ENCODE results near the gene FLVCR2.
A peak's percentile ranks its signal among the peaks of the same experiment; 100 is the strongest.

The FLVCR2 gene

GRCh38 chr14:75609116-75609515 is 30.7 kb downstream of the FLVCR2 start:
- H3K4me3 ChIP-seq (ENCODE audit: low read depth, low read length): no peak overlapping the region
- H3K27ac ChIP-seq: no peak overlapping the region
- no peak for DNase-seq
- TF ChIP-seq, protein P1, sequence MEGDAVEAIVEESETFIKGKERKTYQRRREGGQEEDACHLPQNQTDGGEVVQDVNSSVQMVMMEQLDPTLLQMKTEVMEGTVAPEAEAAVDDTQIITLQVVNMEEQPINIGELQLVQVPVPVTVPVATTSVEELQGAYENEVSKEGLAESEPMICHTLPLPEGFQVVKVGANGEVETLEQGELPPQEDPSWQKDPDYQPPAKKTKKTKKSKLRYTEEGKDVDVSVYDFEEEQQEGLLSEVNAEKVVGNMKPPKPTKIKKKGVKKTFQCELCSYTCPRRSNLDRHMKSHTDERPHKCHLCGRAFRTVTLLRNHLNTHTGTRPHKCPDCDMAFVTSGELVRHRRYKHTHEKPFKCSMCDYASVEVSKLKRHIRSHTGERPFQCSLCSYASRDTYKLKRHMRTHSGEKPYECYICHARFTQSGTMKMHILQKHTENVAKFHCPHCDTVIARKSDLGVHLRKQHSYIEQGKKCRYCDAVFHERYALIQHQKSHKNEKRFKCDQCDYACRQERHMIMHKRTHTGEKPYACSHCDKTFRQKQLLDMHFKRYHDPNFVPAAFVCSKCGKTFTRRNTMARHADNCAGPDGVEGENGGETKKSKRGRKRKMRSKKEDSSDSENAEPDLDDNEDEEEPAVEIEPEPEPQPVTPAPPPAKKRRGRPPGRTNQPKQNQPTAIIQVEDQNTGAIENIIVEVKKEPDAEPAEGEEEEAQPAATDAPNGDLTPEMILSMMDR (IDR thresholded peaks at IDR 0.05; ENCODE audit: low read depth, low read length, missing control alignments): no peak
- in situ Hi-C loops (cut with HindIII; ENCODE audit: low pct_ligation_motif_present, low sequenced_read_pairs): no loop called here
- H3K36me3 ChIP-seq (replicated peaks): no peaks in the 10 kb centered on the region
- H3K27me3 ChIP-seq (replicated peaks): no peaks in the 10 kb centered on the region

GRCh38 chr14:75609606-75610475 is 31.4 kb downstream of the FLVCR2 start:
- in situ Hi-C loops (cut with HindIII; ENCODE audit: low pct_ligation_motif_present, low sequenced_read_pairs): no loop called here
- Histone ChIP-seq H3K27ac (no peak overlapping the region), H3K27me3 (replicated peaks) (no peaks in the 10 kb centered on the region), H3K4me3 (ENCODE audit: low read depth, low read length) (no peak overlapping the region), H3K36me3 (replicated peaks) (no peaks in the 10 kb centered on the region)
- TF ChIP-seq, protein P1 (IDR thresholded peaks at IDR 0.05; ENCODE audit: low read depth, low read length, missing control alignments): no peak
- DNase-seq: peak; percentile 8

DNA sequence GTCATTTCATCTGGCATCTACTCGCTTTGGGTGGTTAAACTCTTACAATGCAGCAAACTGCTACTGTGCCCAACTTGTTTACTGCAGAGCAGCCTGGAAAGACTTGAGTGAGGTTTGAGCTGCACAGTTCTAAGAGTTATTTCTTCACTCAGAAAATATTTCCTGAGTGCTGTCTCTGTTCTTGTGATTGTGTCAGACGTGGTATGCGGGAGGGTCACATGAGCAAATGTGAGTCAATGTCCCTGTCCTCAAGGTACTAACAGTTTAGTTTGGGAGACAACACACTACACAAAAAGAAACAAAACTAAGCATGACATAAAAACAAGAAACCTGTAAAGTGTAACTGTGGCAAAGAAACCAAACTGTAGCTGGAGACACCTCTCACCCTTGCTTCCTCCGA is 32.4 kb downstream of the FLVCR2 start:
- Histone ChIP-seq H3K36me3 (replicated peaks) (no peaks in the 10 kb centered on the region), H3K27ac (no peak overlapping the region), H3K4me3 (ENCODE audit: low read depth, low read length) (no peak overlapping the region), H3K27me3 (replicated peaks) (no peaks in the 10 kb centered on the region)
- in situ Hi-C loops (cut with HindIII; ENCODE audit: low pct_ligation_motif_present, low sequenced_read_pairs): no loop called here
- TF ChIP-seq, protein P1 (IDR thresholded peaks at IDR 0.05; ENCODE audit: low read depth, low read length, missing control alignments): no peak
- peak; percentile 21 for DNase-seq

DNA sequence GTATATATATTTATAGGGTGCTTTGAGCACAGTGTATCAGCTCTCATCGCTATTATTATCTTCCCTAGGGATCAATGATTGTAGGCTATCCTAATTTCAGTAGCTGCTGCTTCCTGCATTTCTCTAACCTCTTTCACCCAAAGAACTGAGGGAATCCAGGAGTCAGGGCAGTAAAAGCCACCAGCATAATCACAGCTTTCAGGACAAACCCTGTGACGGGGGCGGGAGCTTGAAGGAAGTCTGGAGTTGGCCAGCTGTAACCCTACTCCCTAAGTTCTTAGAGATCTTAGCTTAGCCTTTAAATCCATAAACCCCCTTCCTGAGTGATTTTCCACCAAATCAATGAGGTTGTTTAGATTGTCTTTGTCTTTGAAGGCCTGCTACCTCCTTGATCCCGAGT is 33.7 kb downstream of the FLVCR2 start:
- H3K27ac ChIP-seq: no peak overlapping the region
- H3K4me3 ChIP-seq (ENCODE audit: low read depth, low read length): no peak overlapping the region
- no peaks in the 10 kb centered on the region for H3K36me3 ChIP-seq (replicated peaks)
- no peaks in the 10 kb centered on the region for H3K27me3 ChIP-seq (replicated peaks)
- TF ChIP-seq, protein P1 (IDR thresholded peaks at IDR 0.05; ENCODE audit: low read depth, low read length, missing control alignments): no peak
- in situ Hi-C loops (cut with HindIII; ENCODE audit: low pct_ligation_motif_present, low sequenced_read_pairs): no loop called here
- DNase-seq: no peak

DNA sequence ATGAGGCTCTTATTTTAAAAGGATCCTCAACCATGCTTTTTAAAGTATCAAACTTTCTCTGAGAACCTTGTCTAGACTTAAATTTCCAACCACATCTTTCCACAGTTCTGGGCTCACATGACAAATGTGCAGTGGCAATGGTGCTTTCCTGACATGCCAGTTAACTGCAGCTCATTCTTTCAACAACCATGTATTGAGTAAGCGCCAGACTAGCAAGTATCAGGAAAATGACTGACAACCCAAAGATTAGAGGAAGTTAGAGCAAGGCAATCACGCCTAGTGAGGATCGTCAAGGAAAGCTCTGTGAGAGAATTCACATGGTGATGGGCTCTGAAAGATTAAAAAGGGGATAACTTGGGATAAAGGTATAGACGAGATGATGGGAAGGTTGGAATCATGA is 35.8 kb downstream of the FLVCR2 start:
- DNase-seq: no peak
- no peaks in the 10 kb centered on the region for H3K36me3 ChIP-seq (replicated peaks)
- in situ Hi-C loops (cut with HindIII; ENCODE audit: low pct_ligation_motif_present, low sequenced_read_pairs): no loop called here
- no peaks in the 10 kb centered on the region for H3K27me3 ChIP-seq (replicated peaks)
- no peak overlapping the region for H3K4me3 ChIP-seq (ENCODE audit: low read depth, low read length)
- TF ChIP-seq, protein P1 (IDR thresholded peaks at IDR 0.05; ENCODE audit: low read depth, low read length, missing control alignments): no peak
- H3K27ac ChIP-seq: no peak overlapping the region
